GM23338 (cell line): ENCODE measurements around the gene OR10P1. TPM values are rescaled to one million over a fixed set of nuclear protein-coding genes. Genes with fewer than 3 reads are reported as not detected.

ENCODE experiments used
- ATAC-seq: fragments of 200-7000 bp; cut with Tn5 transposase; 3 replicates; pipeline ENCODE4 v1.9.1; 2020
- DNase-seq: peaks from one replicate; pipeline ENCODE4 v3.0.0-alpha.2; 2015; ENCODE audit warnings: low spot score
- H2AFZ ChIP-seq: fragments of 200-600 bp; sonication (generic); 2 replicates; pipeline ENCODE4 v1.8.0; 2016; ENCODE audit warnings: antibody characterized with exemption, mild to moderate bottlenecking, moderate library complexity
- H3F3A ChIP-seq: fragments of 200-600 bp; sonication (generic); replicated peaks from 2 replicates; pipeline ENCODE4 v1.8.0; 2017; ENCODE audit warnings: antibody characterized with exemption, mixed run types, low read depth
- H3K27ac ChIP-seq: fragments of 200-600 bp; sonication (generic); 2 replicates; pipeline ENCODE4 v1.6.1; 2016; ENCODE audit warnings: low read depth
- H3K27me3 ChIP-seq: fragments of 200-600 bp; sonication (generic); 2 replicates; pipeline ENCODE4 v1.8.0; 2016; ENCODE audit warnings: mild to moderate bottlenecking, mixed run types, moderate library complexity; ENCODE audit not compliant: insufficient read depth
- H3K36me3 ChIP-seq: fragments of 200-600 bp; sonication (generic); 2 replicates; pipeline ENCODE4 v1.8.0; 2016; ENCODE audit warnings: mild to moderate bottlenecking; ENCODE audit not compliant: insufficient read depth
- H3K4me1 ChIP-seq: fragments of 200-600 bp; sonication (generic); 2 replicates; pipeline ENCODE4 v1.8.0; 2016; ENCODE audit warnings: mild to moderate bottlenecking, moderate library complexity; ENCODE audit not compliant: insufficient read depth
- H3K4me2 ChIP-seq: fragments of 200-600 bp; sonication (generic); 2 replicates; pipeline ENCODE4 v1.7.1; 2017; ENCODE audit warnings: mixed run types
- H3K4me3 ChIP-seq: fragments of 200-600 bp; sonication (generic); 2 replicates; pipeline ENCODE4 v1.6.1; 2016; ENCODE audit warnings: mixed run types
- H3K79me2 ChIP-seq: fragments of 200-600 bp; sonication (generic); replicated peaks from 2 replicates; pipeline ENCODE4 v1.8.0; 2017; ENCODE audit warnings: mild to moderate bottlenecking; ENCODE audit not compliant: insufficient read depth
- H3K9me2 ChIP-seq: fragments of 200-600 bp; sonication (generic); 2 replicates; pipeline ENCODE4 v1.8.0; 2017; ENCODE audit not compliant: insufficient read depth
- H4K20me1 ChIP-seq: fragments of 200-600 bp; sonication (generic); replicated peaks from 2 replicates; pipeline ENCODE4 v1.8.0; 2017; ENCODE audit warnings: mild to moderate bottlenecking; ENCODE audit not compliant: insufficient read depth
- H3K27ac Mint-ChIP-seq: 2 replicates; pipeline ENCODE4 v1.8.0; 2020; ENCODE audit warnings: inconsistent platforms, mild to moderate bottlenecking, moderate library complexity, mixed read lengths
- H3K27me3 Mint-ChIP-seq: 3 replicates; pipeline ENCODE4 v1.8.0; 2022; ENCODE audit warnings: low read depth, mild to moderate bottlenecking, moderate library complexity, mixed read lengths, inconsistent platforms; ENCODE audit not compliant: insufficient read depth, poor library complexity
- H3K36me3 Mint-ChIP-seq: 3 replicates; pipeline ENCODE4 v1.8.0; 2021; ENCODE audit warnings: low read depth, mild to moderate bottlenecking, inconsistent platforms, moderate library complexity, mixed read lengths
- H3K4me1 Mint-ChIP-seq: 3 replicates; pipeline ENCODE4 v1.8.0; 2020; ENCODE audit warnings: mild to moderate bottlenecking, inconsistent platforms, mixed read lengths
- H3K4me3 Mint-ChIP-seq: 3 replicates; pipeline ENCODE4 v1.8.0; 2021; ENCODE audit warnings: moderate library complexity, mild to moderate bottlenecking, inconsistent platforms, mixed read lengths
- H3K9me3 Mint-ChIP-seq: 3 replicates; pipeline ENCODE4 v1.8.0; 2020; ENCODE audit warnings: moderate library complexity, mild to moderate bottlenecking, inconsistent platforms, mixed read lengths
- CREB1 ChIP-seq: fragments of 250-450 bp; sonication (Bioruptor Pico); IDR thresholded peaks from 2 replicates; pipeline ENCODE4 v1.5.0; 2020; ENCODE audit warnings: low read depth, mild to moderate bottlenecking, moderate library complexity
- CTCF ChIP-seq, 2 experiments: fragments of 200-600 bp in 1 of 2; sonication (generic) in 1 of 2; conservative IDR thresholded peaks; 2 replicates each; pipeline versions ENCODE4 v1.5.1 to v1.6.1; 2016 to 2017; ENCODE audit warnings: antibody characterized with exemption in 2 of 2, low read depth in 2 of 2, mild to moderate bottlenecking in 2 of 2, moderate library complexity in 1 of 2
- EZH2phosphoT487 ChIP-seq: fragments of 200-600 bp; sonication (generic); IDR thresholded peaks from one replicate; pipeline ENCODE4 v1.8.1; 2018; ENCODE audit warnings: antibody characterized with exemption; ENCODE audit not compliant: unreplicated experiment
- JUNB ChIP-seq: IDR thresholded peaks from one replicate; pipeline ENCODE4 v1.6.1; 2016; ENCODE audit warnings: antibody characterized with exemption; ENCODE audit not compliant: unreplicated experiment
- POLR2AphosphoS5 ChIP-seq: IDR thresholded peaks from 2 replicates; pipeline ENCODE4 v1.6.1; 2016; ENCODE audit warnings: antibody characterized with exemption, low read depth
- STAT1 ChIP-seq: IDR thresholded peaks from one replicate; pipeline ENCODE4 v1.6.1; 2016; ENCODE audit warnings: antibody characterized with exemption; ENCODE audit not compliant: unreplicated experiment
- ZNF114 ChIP-seq: fragments of 250-450 bp; sonication (Bioruptor Pico); IDR thresholded peaks from 2 replicates; pipeline ENCODE4 v1.5.0; 2020; ENCODE audit warnings: mild to moderate bottlenecking, moderate library complexity
- ZNF462 ChIP-seq: fragments of 250-450 bp; sonication (Bioruptor Pico); IDR thresholded peaks from 2 replicates; pipeline ENCODE4 v1.5.0; 2020; ENCODE audit warnings: mild to moderate bottlenecking, moderate library complexity
- polyA plus RNA-seq: library from polyadenylated mRNA; unstranded; fragments of >200 nt; fragmentation: Nextera tagmentation; extraction: Ambion mirVana; gene quantifications from 2 replicates; pipeline ENCODE4 v1.2.1, GENCODE V29; 2016
- total RNA-seq: library from RNA; depleted of rRNA; stranded (reverse); fragments of >200 nt; shearing (Covaris generic); gene quantifications from 2 replicates; pipeline ENCODE4 v1.2.3, GENCODE V29; 2014
- TF ChIP-seq, protein P1 (sequence below): IDR thresholded peaks from 2 replicates; pipeline ENCODE4 v1.6.1; 2016; ENCODE audit warnings: antibody characterized with exemption

Gene OR10P1
- total and polyA plus RNA-seq, 2 experiments from 2014 or later = not detected

- no peak overlapping the region for H3K4me3 Mint-ChIP-seq
- DNase-seq = no peak
Measured at GRCh38 chr12:55642669-55643068, 6.0 kb downstream of the OR10P1 start.

More at GRCh38 chr12:55642669-55643068, 6.0 kb downstream of the OR10P1 start:
- Histone ChIP-seq H2AFZ (peak overlapping the region; percentile 56), H3K27ac (no peak overlapping the region), H4K20me1 (no peaks in the 10 kb centered on the region), H3K36me3 (no peaks in the 10 kb centered on the region), H3K4me1 (no peaks in the 10 kb centered on the region), H3K9me2 (peaks cover 7% of the 10 kb centered on the region; the same call in 1 of the 2 replicates), H3F3A (no peaks in the 10 kb centered on the region), H3K4me3 (no peak overlapping the region), H3K4me2 (no peak overlapping the region), H3K79me2 (no peaks in the 10 kb centered on the region), H3K27me3 (no peaks in the 10 kb centered on the region)
- TF ChIP-seq, protein P1, sequence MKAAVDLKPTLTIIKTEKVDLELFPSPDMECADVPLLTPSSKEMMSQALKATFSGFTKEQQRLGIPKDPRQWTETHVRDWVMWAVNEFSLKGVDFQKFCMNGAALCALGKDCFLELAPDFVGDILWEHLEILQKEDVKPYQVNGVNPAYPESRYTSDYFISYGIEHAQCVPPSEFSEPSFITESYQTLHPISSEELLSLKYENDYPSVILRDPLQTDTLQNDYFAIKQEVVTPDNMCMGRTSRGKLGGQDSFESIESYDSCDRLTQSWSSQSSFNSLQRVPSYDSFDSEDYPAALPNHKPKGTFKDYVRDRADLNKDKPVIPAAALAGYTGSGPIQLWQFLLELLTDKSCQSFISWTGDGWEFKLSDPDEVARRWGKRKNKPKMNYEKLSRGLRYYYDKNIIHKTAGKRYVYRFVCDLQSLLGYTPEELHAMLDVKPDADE = no peak
- TF ChIP-seq STAT1 (no peak), CTCF (conservative IDR thresholded peaks at IDR 0.05; ENCODE audit: low read depth in 2 of 2) (no peak), ZNF462 (CRISPR knock-in tag) (no peak), EZH2phosphoT487 (no peak), JUNB (no peak), CREB1 (CRISPR knock-in tag) (no peak), POLR2AphosphoS5 (no peak), ZNF114 (CRISPR knock-in tag) (no peak)
- Mint-ChIP-seq H3K9me3 (peaks cover 15% of the 10 kb centered on the region), H3K27ac (no peak overlapping the region), H3K4me1 (peaks cover 2% of the 10 kb centered on the region; the same call in 1 of the 3 replicates), H3K27me3 (peaks cover 5% of the 10 kb centered on the region), H3K36me3 (peaks cover 10% of the 10 kb centered on the region; the same call in 1 of the 3 replicates)
- no peak for ATAC-seq
